ENCODE measurements around the gene PHF14.

The PHF14 gene

DNA sequence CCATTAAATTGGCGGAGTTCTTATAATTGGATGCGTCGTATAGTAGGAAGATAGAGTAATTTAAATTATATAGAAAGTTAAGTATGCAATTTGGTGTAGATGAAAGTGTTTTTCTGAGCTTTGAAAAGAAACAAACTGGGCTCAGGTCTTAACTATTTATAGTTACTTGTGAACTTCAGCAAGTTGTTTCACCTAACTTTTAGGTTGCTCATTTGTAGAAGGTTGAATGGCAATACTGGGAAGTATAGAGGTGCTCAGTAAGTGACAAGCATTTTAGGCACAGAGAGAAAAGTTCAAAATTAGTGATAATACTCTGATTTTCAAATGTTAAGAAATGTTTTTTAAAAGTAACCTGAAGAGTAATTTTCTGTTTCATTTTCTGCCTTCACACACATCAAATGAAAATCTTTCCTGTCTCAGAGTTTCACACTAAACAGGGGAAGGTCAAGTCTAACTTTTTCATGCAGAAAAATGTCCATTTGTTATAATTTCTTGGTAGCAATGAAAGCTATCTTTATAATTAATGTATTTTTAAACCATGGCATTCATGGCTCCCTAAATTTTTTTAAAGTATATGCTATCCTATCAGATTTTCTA lies 146.5 kb downstream of the PHF14 start:
- DNase-seq, result no peak

DNA sequence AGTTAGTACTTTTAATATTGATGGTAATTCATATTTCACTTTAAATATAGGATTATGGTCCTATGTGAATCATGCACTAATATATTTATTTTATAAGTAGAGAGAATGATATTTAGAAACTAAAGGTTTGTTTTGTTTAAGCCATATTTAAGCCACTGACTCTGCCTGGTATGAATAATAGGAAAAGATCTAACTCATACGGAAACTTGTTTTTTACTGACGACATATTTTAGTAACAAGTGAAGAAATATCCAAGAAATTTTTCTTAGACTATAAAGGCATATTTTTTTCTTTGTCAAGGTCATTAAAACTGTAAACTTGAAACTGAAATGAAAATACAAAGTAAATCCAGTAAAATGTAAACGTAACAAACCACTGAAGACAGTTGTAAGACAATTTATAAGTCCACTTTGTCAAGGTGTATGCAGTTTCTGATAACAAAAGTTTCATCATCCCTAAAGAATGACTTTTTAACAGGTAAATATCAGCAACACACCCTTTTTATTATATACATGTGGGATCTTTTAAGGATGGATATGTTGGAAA lies 147.1 kb downstream of the PHF14 start:
- DNase-seq, result no peak

GRCh38 chr7:11124856-11125559 lies 151.3 kb downstream of the PHF14 start:
- DNase-seq, result no peak

DNA sequence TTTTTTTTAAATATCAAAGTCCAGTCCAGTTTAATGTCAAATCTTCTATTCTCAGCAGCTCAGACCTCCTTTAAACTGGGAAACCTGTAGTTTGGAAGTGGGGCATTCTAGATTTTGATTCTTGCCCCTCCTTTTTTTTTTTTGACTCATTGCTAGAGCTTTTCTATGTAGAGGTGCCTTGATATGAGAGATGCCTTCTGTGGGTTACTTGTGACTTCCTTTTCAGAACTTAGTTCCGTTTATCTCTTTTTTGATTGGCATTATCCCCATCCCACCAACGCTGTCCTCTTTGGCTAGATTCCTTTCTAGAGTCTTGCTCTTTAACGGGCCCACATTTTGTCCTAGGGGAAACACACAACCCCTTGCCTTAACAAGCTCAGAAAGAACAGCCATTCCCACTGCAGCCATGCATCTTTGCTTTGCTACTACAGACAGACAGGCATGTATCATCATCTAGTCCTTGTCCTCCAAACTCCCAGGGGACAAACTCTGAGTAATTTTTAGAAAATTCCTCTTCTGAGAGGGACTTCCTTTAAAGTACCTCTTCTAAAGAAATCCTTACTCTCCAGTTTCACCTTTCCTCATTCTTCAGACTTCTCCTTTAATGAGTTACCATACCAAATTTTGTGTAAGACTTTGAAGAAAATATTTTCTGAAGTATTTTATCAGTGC lies 153.6 kb downstream of the PHF14 start:
- no peak for DNase-seq

GRCh38 chr7:11127988-11128387 lies 154.3 kb downstream of the PHF14 start:
- no peak for DNase-seq

- no peak for DNase-seq
Observed at GRCh38 chr7:11128498-11128897, 154.8 kb downstream of the PHF14 start.

DNA sequence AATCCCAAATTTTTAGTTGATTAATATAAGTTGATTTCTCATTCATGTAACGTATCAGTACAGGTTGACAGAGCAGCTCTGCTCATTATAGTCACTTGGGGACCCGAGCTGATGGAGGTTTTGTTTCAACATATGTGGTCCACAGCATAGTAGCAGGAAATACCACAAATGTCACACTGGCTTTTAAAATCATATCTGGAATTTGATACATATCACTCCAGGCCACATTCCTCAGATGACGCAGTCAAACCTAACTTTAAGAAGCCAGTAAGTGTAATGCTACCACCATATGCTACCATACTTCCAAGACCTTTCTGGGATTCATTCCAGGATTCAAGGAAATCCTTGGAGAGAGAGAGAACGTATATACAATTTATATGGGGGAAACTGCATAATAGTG lies 156.3 kb downstream of the PHF14 start:
- DNase-seq, result no peak

- no peak for DNase-seq
Observed at GRCh38 chr7:11130601-11131000, 156.9 kb downstream of the PHF14 start.

- no peak for DNase-seq
Observed at GRCh38 chr7:11133436-11133959, 159.8 kb downstream of the PHF14 start.

GRCh38 chr7:11135573-11135972 lies 161.9 kb downstream of the PHF14 start:
- no peak for DNase-seq

DNA sequence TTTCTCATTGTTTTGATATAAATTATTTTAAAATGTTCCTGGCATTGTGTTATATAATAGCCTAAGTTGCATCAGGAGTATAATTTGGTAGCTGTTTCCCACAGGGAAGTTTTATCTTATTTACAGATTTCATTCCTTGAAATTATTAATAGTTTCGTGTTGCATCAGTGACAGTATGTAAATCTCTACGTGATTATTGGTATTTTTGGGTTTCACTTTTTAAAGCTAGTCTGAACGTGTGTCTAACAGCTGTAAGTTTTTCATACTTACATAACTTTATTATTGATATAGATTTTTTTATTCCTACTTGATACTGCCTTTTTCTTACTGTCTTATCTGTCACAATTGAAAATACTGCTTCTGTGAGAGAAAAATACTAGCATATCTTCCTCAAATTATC lies 167.9 kb downstream of the PHF14 start:
- DNase-seq, result no peak

DNA sequence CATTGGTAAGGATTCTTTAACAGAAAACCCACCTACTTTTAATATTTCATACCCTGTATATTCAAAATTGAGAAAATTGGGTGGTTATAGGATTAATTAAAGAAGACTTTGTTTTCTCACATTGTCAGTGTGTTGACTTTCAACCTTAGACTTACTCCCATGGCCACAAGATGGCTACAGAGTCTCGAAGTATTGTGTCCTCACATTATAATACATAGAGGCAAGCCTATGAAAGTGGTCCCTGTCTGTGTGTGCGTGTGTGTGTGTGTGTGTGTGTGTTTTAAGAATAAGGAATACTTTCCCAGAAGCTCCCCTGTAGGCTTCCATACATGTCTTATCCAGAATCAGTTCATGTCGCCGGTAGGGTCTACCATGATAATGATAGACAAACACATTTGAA lies 180.0 kb downstream of the PHF14 start:
- DNase-seq, result no peak

DNA sequence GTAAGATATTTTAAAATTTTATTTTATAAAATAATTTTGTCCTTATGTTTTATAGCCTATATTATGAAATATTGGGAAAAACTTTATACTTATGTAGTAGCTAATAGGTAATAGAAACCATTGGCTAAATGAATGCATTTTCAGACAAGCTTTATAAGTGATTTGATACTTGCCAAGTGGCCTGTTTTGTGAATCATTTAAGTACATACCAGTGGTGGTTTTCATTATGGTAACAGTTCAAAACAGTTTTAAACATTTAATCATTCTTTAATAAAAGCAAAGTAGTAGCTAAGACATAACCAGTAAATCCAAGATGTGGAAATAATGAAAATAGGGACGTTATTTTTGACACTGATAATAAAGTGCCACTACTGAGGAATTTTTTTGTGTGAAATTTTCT lies 182.2 kb downstream of the PHF14 start:
- no peak for DNase-seq

DNA sequence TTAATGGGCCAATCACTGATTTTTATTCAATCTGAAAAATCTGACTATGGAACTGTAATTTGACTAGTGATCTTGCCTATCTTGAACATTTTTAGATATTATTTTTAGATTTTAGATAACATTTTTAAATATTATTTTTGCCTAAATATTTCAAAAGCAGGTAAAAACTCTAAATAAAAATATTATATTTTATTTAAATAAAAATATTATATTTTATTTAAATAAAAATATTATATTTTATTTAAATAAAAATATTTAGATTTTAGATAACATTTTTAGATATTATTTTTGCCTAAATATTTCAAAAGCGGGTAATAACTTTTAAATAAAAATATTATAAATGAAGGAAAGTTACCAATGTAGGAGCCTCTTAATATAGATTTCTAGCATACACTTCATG lies 187.8 kb downstream of the PHF14 start:
- no peak for DNase-seq

- DNase-seq, result no peak
Observed at GRCh38 chr7:11163220-11163619, 189.5 kb downstream of the PHF14 start.

DNA sequence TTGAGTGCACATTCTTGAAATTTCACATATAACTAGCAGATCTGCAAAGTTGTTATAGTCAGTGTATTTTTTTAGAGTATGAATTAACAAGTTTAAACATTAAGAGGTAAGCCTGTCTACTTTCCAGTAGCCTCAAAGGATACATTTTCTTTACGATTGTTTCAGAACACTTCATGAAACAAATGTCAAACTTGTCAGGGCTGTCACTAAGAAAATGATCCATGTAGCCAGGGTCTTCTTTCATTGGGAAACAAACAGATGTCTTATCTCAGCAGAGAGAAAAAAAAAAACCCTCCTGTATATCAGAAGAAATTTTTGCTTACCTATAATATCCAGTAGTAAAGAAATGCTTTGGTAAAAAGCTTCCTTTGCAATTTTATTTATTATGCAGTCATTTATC lies 192.4 kb downstream of the PHF14 start:
- DNase-seq, result no peak

- no peak for DNase-seq
Observed at GRCh38 chr7:11168650-11169170, 195.0 kb downstream of the PHF14 start.

DNA sequence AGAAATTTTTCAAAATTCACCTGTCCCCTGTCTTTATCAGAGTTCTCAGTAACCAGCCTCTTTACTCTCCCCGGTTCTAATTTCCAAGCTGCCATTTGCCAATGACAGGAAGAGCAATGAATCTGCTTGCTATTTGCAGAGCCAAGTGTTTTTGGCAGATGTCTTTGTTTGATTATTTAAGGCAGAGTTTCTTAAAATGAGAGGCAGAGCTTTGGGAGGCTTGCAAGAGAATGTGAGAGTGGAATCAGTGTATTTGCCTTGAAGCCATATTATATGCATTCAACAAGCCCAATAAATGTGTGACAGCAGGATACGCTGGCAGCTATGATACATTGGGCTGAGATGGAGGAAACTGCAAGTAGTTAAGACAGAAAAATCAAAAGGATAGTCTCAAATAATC lies 196.5 kb downstream of the PHF14 start:
- no peak for DNase-seq

GRCh38 chr7:11170863-11171568 lies 197.3 kb downstream of the PHF14 start:
- no peak for DNase-seq

DNA sequence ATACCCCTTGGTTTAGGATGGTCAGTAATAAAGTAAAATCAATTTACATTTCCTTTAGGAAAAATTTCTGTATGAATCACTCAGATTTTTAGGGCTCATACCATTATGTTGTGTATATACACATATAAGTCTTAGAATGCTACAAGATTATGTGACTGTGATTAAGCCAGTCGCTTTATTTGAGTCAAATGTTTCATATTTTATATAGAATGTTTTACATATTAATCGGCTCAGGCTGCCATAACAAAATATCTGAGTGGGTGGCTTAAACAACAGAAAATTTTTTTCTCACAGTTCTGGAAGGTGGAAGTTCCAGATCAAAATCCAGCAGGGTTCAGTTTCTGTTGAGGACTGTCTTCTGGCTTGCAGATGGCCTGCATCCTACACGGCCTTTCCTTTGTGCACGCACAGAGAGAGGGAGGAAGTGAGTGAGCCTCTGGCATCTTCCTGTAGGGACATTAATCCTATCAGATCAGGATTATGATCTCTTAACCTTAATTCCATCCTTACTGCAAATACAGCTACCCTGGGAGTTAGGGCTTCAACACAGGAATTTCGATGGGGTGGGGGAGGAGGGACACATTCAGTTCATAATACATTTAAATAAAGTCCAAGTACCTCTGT lies 198.0 kb downstream of the PHF14 start:
- no peak for DNase-seq

DNA sequence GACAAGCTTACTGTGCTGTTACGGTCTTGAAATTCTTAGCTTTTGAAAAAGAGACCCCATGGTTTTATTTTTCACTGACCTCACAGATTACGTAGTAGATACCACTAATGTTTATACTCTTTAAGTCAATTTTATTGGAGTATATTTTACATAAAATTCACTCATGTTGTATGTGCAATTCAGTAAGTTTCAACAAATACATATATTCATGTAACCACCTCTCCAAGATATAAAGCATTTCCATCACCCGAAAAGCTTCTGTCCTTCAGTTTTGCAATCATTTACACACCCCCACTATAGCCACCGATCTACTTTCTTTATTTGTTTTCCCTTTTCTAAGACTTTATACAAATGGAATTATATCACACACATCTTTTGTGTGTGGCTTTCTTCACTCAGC lies 199.2 kb downstream of the PHF14 start:
- no peak for DNase-seq

- DNase-seq, result no peak
Observed at GRCh38 chr7:11175371-11175770, 201.7 kb downstream of the PHF14 start.

DNA sequence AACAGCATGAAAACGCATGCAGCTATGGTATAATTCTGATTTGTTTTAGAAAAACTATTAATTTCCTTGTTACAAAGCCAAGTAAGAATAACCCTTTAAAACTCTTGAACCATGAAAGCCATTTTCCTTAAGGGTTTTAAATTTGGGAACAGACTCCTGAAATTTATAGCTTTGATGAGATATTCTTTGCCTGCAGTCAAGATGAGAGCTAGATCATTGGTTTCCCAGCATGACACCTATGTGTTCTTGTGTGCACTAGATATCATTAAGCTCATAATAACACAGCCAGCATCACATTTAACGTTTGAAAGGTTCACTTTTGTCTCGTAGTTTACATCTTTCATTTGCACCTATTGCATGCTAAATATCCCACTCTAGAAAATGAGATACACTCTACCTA lies 202.2 kb downstream of the PHF14 start:
- DNase-seq, result no peak

Data from activated CD4-positive, alpha-beta T cell treated with anti-CD3 and anti-CD28 coated beads for 48 hours (primary cell).